ENCODE measurements around the gene DENND1A. TPM values are rescaled to one million over a fixed set of nuclear protein-coding genes. Genes with fewer than 3 reads are reported as not detected.

Gene DENND1A
- total RNA-seq, 1 experiment from 2014 or later: 23.5 TPM

DNA sequence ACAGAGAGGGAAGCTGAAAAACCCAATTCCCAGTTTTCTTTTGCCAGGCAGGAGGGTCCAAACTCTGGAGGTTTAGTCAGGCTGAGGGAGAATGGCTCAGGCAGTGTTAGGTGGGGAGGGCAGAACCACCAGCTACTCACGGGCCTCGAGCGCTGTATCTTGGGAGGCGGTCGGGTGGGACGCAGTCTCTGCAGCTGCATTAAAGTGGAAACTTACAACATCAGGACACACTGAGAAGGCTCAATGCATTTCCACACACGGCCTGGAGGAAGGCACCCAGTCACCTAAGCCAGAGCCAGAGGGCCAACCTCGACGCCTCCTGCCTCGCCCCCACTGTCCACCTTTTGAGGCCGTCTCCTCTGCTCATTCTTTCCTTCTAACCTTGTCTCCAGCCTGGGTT lies 518.3 kb downstream of the DENND1A start (continued):
- TF ChIP-seq, protein P1, sequence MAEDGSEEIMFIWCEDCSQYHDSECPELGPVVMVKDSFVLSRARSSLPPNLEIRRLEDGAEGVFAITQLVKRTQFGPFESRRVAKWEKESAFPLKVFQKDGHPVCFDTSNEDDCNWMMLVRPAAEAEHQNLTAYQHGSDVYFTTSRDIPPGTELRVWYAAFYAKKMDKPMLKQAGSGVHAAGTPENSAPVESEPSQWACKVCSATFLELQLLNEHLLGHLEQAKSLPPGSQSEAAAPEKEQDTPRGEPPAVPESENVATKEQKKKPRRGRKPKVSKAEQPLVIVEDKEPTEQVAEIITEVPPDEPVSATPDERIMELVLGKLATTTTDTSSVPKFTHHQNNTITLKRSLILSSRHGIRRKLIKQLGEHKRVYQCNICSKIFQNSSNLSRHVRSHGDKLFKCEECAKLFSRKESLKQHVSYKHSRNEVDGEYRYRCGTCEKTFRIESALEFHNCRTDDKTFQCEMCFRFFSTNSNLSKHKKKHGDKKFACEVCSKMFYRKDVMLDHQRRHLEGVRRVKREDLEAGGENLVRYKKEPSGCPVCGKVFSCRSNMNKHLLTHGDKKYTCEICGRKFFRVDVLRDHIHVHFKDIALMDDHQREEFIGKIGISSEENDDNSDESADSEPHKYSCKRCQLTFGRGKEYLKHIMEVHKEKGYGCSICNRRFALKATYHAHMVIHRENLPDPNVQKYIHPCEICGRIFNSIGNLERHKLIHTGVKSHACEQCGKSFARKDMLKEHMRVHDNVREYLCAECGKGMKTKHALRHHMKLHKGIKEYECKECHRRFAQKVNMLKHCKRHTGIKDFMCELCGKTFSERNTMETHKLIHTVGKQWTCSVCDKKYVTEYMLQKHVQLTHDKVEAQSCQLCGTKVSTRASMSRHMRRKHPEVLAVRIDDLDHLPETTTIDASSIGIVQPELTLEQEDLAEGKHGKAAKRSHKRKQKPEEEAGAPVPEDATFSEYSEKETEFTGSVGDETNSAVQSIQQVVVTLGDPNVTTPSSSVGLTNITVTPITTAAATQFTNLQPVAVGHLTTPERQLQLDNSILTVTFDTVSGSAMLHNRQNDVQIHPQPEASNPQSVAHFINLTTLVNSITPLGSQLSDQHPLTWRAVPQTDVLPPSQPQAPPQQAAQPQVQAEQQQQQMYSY (CRISPR knock-in tag; IDR thresholded peaks at IDR 0.05): no peak
- no peak for TF ChIP-seq MYBL2 (CRISPR knock-in tag; IDR thresholded peaks at IDR 0.05)
- TF ChIP-seq, protein P2, sequence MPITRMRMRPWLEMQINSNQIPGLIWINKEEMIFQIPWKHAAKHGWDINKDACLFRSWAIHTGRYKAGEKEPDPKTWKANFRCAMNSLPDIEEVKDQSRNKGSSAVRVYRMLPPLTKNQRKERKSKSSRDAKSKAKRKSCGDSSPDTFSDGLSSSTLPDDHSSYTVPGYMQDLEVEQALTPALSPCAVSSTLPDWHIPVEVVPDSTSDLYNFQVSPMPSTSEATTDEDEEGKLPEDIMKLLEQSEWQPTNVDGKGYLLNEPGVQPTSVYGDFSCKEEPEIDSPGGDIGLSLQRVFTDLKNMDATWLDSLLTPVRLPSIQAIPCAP (CRISPR knock-in tag; IDR thresholded peaks at IDR 0.05): no peak
- no peak for TF ChIP-seq SMAD3 (CRISPR knock-in tag; IDR thresholded peaks at IDR 0.05; ENCODE audit: borderline replicate concordance)
- TF ChIP-seq ZNF396 (CRISPR knock-in tag; IDR thresholded peaks at IDR 0.05; ENCODE audit: borderline replicate concordance): no peak
- no peak for TF ChIP-seq SP1 (CRISPR knock-in tag; conservative IDR thresholded peaks at IDR 0.05)
- TF ChIP-seq SMAD4 (CRISPR knock-in tag; IDR thresholded peaks at IDR 0.05): no peak
- TF ChIP-seq, protein P3, sequence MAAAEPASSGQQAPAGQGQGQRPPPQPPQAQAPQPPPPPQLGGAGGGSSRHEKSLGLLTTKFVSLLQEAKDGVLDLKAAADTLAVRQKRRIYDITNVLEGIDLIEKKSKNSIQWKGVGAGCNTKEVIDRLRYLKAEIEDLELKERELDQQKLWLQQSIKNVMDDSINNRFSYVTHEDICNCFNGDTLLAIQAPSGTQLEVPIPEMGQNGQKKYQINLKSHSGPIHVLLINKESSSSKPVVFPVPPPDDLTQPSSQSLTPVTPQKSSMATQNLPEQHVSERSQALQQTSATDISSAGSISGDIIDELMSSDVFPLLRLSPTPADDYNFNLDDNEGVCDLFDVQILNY (CRISPR knock-in tag; IDR thresholded peaks at IDR 0.05): no peak
- no peak for TF ChIP-seq PRRX2 (CRISPR knock-in tag; IDR thresholded peaks at IDR 0.05)
- TF ChIP-seq KAT7 (CRISPR knock-in tag; IDR thresholded peaks at IDR 0.05; ENCODE audit: borderline replicate concordance): no peak
- TF ChIP-seq IRF2 (CRISPR knock-in tag; IDR thresholded peaks at IDR 0.05; ENCODE audit: borderline replicate concordance, low read depth): no peak

DNA sequence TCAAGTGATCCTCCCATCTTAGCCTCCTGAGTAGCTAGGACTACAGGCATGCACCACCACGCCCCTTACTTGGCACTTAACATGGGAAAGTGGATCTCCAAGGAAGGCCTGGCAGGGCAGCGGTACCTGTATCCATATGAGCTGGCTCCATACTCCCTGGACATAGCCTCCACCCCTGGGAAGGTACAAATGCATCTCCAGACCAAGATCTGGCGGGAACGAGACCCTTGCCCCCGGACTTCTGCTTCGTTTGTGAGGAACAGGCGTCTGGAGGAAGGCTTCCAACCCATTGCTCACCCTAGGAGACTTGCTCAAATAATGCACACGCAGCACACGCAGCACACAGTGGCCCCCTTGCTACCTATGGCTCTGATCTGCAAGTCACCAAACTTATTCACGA lies 518.7 kb downstream of the DENND1A start:
- ATAC-seq (no peak), DNase-seq (ENCODE audit: low spot score) (no peak)
- Mint-ChIP-seq H3K4me3 (no peak overlapping the region), H3K27ac (no peak overlapping the region), H3K9me3 (no peaks in the 10 kb centered on the region), H3K4me1 (peaks cover 25% of the 10 kb centered on the region), H3K27me3 (ENCODE audit: low read depth) (no peaks in the 10 kb centered on the region), H3K36me3 (no peaks in the 10 kb centered on the region)
- TF ChIP-seq, protein P4, sequence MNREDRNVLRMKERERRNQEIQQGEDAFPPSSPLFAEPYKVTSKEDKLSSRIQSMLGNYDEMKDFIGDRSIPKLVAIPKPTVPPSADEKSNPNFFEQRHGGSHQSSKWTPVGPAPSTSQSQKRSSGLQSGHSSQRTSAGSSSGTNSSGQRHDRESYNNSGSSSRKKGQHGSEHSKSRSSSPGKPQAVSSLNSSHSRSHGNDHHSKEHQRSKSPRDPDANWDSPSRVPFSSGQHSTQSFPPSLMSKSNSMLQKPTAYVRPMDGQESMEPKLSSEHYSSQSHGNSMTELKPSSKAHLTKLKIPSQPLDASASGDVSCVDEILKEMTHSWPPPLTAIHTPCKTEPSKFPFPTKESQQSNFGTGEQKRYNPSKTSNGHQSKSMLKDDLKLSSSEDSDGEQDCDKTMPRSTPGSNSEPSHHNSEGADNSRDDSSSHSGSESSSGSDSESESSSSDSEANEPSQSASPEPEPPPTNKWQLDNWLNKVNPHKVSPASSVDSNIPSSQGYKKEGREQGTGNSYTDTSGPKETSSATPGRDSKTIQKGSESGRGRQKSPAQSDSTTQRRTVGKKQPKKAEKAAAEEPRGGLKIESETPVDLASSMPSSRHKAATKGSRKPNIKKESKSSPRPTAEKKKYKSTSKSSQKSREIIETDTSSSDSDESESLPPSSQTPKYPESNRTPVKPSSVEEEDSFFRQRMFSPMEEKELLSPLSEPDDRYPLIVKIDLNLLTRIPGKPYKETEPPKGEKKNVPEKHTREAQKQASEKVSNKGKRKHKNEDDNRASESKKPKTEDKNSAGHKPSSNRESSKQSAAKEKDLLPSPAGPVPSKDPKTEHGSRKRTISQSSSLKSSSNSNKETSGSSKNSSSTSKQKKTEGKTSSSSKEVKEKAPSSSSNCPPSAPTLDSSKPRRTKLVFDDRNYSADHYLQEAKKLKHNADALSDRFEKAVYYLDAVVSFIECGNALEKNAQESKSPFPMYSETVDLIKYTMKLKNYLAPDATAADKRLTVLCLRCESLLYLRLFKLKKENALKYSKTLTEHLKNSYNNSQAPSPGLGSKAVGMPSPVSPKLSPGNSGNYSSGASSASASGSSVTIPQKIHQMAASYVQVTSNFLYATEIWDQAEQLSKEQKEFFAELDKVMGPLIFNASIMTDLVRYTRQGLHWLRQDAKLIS (CRISPR knock-in tag; IDR thresholded peaks at IDR 0.05; ENCODE audit: borderline replicate concordance): no peak
- TF ChIP-seq, protein P1 (CRISPR knock-in tag; IDR thresholded peaks at IDR 0.05): no peak
- TF ChIP-seq, protein P5, sequence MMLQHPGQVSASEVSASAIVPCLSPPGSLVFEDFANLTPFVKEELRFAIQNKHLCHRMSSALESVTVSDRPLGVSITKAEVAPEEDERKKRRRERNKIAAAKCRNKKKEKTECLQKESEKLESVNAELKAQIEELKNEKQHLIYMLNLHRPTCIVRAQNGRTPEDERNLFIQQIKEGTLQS (CRISPR knock-in tag; conservative IDR thresholded peaks at IDR 0.05): no peak
- TF ChIP-seq, protein P6, sequence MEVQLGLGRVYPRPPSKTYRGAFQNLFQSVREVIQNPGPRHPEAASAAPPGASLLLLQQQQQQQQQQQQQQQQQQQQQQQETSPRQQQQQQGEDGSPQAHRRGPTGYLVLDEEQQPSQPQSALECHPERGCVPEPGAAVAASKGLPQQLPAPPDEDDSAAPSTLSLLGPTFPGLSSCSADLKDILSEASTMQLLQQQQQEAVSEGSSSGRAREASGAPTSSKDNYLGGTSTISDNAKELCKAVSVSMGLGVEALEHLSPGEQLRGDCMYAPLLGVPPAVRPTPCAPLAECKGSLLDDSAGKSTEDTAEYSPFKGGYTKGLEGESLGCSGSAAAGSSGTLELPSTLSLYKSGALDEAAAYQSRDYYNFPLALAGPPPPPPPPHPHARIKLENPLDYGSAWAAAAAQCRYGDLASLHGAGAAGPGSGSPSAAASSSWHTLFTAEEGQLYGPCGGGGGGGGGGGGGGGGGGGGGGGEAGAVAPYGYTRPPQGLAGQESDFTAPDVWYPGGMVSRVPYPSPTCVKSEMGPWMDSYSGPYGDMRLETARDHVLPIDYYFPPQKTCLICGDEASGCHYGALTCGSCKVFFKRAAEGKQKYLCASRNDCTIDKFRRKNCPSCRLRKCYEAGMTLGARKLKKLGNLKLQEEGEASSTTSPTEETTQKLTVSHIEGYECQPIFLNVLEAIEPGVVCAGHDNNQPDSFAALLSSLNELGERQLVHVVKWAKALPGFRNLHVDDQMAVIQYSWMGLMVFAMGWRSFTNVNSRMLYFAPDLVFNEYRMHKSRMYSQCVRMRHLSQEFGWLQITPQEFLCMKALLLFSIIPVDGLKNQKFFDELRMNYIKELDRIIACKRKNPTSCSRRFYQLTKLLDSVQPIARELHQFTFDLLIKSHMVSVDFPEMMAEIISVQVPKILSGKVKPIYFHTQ (CRISPR knock-in tag; IDR thresholded peaks at IDR 0.05): no peak
- TF ChIP-seq NR1H2 (CRISPR knock-in tag; IDR thresholded peaks at IDR 0.05) (no peak), ESRRA (CRISPR knock-in tag; IDR thresholded peaks at IDR 0.05; ENCODE audit: borderline replicate concordance) (no peak), SMAD3 (CRISPR knock-in tag; IDR thresholded peaks at IDR 0.05; ENCODE audit: borderline replicate concordance) (no peak), MYBL2 (CRISPR knock-in tag; IDR thresholded peaks at IDR 0.05) (no peak), RELA (CRISPR knock-in tag; IDR thresholded peaks at IDR 0.05; ENCODE audit: borderline replicate concordance) (no peak)
- CTCF ChIA-PET: interaction anchor here (1.6 to 4.4 kb wide), 2 partner anchors 9 to 12 kb away, joined by 5 to 24 read pairs; no protein-coding TSS in a partner anchor
- POLR2A ChIA-PET: interaction anchor here (0.9 kb wide), 1 partner anchor 12 kb away, joined by 3 read pairs; no protein-coding TSS in a partner anchor
